ENCODE measurements around the gene HNRNPA1.
"Not testable (repeated sequence)": the region's sequence is repeated elsewhere in the genome, so short reads cannot be mapped to it uniquely, and the experiment has no call there.

Gene HNRNPA1

DNA sequence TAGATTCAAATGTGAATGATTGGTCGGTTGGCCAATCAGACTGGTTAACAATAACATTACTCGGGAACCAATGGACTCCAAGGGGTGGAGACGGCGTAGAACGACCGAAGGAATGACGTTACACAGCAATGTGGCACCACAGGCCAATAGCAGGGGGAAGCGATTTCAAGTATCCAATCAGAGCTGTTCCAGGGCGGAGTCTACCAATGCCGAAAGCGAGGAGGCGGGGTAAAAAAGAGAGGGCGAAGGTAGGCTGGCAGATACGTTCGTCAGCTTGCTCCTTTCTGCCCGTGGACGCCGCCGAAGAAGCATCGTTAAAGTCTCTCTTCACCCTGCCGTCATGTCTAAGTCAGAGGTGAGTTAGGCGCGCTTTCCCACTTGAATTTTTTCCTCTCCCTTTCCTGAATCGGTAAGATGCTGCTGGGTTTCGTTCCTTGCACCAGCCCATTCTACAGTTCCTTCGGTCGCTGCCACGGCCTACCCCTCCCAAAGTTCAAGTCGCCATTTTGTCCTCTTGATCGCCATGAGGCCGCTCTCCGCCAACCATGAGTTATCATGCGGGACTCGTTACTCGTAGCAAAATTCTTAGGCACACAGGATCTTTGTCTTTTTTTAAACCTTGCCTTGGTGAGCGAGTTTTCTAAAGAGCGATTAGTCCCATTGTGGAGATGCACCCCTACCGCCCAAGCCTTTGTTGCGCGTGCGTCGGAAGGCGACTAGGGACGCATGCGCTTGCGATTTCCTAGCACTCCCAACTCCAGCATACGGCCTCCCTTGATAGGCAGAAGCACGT lies at the start of gene HNRNPA1:
HNRNPA1 (plus strand) TSS at position 259 of the 793 bp plus-strand sequence; CDS start at position 341, 82 bp downstream.
- peak; percentile 100 for DNase-seq (ENCODE audit: low spot score)

DNA sequence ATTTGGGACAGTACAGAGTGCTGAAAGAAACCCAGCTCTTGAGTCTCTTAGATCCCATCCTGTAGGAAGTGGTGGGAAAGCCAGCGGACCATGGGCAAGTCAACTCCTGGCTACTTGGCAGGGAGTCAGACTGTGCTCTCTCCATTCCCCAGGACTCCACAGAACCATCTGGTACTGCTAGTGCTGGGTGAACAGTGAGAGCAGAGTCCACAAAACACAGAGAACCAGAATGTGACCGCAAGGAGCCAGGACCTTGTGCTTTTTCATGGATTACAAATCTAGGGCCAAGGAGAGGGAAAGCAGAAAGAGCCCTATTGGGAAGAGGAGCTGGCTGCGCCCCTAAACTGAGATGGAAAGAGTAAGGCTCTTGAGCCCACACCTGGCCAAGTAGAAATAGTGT lies 49.3 kb upstream of the HNRNPA1 start:
- DNase-seq (ENCODE audit: low spot score), result not testable (repeated sequence)

DNA sequence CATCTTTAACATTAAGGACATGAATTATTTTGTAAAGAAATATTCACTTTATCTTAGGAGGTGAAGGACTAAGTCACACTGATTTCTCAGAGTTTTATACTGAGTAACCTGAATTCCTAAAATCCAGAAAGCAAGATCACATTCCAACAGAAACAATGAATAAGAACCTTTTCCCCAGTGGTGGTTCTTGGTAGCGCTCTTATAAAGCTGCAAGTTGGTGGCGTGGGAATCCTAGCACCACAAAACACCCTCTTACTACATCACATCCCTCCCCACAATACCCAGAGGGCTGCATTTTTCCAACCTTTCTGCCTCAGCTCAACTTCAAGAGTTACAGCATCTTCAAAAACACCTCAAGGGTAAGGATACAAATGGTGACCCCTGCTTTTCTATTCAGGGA lies 47.7 kb upstream of the HNRNPA1 start:
- DNase-seq (ENCODE audit: low spot score), result no peak

DNA sequence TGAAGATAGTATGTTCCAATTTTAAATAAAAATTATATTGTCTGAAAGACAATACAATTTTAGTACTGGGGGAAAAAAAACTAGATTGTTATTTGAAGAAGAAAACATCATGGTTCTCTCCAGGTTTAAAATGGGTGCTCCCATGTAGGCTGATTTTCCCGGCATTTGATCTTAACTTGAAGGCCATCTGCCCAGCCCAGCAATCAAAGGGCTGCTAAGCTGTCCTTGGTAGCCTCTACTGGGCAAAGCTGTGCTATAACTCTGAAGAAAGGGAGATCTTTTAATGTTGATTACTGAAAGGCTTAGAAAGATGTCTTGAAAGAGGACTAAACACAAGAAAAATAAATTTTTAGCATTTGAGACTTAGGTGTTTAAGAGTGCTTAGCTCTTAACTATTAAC lies 42.0 kb upstream of the HNRNPA1 start:
- DNase-seq (ENCODE audit: low spot score), result no peak

GRCh38 chr12:54239620-54240019 lies 40.9 kb upstream of the HNRNPA1 start:
- DNase-seq (ENCODE audit: low spot score), result no peak

- no peak for DNase-seq (ENCODE audit: low spot score)
Measured at GRCh38 chr12:54240129-54240528, 40.4 kb upstream of the HNRNPA1 start.

GRCh38 chr12:54240971-54241588 lies 39.4 kb upstream of the HNRNPA1 start:
- DNase-seq (ENCODE audit: low spot score), result no peak

GRCh38 chr12:54246011-54246641 lies 34.4 kb upstream of the HNRNPA1 start:
- DNase-seq (ENCODE audit: low spot score), result no peak

GRCh38 chr12:54249489-54249888 lies 31.0 kb upstream of the HNRNPA1 start:
- no peak for DNase-seq (ENCODE audit: low spot score)

DNA sequence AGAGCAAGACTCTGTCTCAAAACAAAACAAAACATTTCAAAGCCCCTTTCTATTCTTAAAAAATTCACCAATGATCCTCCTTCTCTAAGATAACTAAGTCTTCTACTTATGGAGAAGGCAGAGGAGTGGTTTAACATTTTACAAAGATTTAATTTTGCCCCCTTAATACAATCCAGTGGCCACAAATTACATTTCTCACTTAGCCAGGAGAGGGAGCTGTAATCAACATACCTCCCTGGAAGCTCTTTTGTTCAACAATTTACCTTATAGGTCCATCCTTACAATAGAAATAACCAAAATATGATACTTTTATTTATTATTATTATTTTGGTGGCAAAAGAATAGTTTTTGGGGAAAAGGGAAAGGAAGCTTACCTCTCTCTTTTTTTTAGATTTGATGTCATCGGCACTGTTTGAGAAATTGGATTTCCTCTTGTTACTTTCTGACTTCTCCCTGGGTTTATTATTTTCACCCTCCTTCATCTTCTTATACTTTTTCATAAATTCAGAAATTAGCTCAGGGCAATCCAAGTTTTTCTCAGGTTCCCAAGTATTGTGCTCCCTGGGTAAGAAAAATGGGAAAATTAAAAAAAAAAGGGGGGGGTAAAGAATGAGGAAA lies 28.8 kb upstream of the HNRNPA1 start:
- peak; percentile 46 for DNase-seq (ENCODE audit: low spot score)

- DNase-seq (ENCODE audit: low spot score), result no peak
Measured at GRCh38 chr12:54253240-54253639, 27.3 kb upstream of the HNRNPA1 start.

DNA sequence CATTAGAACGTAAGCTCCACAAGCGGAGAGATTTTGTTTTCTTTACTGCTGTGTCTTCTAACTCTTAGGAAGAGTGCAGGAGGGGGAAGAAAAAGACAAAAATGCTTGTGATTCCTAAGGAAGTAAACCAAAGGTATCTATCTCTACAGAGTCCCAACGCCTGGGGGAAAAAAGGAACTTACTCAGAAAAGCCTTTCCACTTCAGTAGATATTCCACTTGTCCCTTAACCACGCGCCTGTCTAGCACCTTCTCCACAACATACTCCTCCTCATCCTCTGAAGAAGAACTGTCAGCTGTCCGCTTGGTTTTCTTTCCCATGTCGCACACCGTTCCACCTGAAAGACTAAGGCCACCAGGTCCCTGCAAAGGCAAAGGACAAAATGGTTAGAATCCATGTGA lies 23.2 kb upstream of the HNRNPA1 start:
- no peak for DNase-seq (ENCODE audit: low spot score)

GRCh38 chr12:54258201-54258681 lies 22.3 kb upstream of the HNRNPA1 start:
- DNase-seq (ENCODE audit: low spot score), result peak; percentile 77

DNA sequence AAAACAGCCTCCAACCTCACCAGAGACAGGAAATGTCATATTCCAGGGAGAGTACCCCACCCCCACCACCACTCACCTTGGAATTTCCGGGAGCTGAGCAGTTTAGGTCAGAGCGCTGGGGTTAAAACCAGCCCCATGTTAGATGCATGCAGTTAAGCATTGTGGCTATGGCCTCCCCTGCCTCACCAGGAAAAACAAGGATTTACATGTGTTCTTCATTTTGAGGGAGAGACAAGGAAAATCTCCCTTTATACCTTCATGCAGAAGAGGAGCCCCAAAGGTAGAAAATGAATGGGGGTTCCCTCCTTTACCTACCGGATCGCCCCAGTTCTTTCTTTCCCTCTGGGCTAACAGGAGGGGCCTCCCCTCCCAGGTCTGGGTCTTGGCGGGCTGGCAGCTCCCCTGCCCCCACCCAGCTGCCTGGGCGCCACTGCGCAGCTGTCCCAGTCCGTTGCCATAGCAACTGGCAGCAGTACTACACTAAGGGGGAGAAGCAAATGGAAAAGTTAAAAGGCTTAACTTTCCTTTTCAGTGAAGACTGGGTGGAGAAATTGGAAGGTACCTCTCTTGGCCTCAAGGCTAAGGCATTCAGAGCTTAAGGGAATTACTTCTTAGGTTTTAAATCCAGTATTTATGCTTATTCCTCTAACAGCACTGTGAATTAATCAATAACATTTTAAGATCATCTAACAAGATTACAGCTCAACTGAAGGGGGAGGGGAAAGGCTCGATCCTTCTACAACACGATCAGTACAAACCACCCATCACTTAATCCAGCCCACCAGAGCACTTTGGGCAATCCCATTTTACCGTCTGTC lies 21.1 kb upstream of the HNRNPA1 start:
- DNase-seq (ENCODE audit: low spot score), result peak; percentile 92

GRCh38 chr12:54261815-54262402 lies 18.6 kb upstream of the HNRNPA1 start:
- DNase-seq (ENCODE audit: low spot score), result no peak

GRCh38 chr12:54262403-54262925 lies 18.1 kb upstream of the HNRNPA1 start:
- no peak for DNase-seq (ENCODE audit: low spot score)

DNA sequence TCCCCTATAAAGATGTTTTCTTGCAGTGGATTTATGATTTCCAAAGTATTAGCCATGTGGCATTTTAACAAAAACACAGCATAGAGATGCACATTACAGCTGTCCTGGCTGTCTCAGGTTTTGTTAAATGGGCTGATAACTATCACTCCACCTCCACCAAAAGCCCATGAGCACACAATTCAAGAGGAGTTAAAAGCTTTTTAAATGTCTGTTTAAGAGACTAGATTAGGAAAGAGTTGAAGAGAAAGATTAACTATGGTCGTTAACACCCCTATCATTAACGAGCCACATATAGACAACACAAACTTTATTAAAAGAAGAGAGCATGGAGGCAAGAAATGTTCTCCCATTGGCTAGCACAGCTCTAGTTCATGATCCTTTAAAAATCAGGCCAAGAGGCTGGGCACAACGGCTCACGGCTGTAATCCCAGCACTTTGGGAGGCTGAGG lies 15.1 kb upstream of the HNRNPA1 start:
- no peak for DNase-seq (ENCODE audit: low spot score)

GRCh38 chr12:54266852-54267251 lies 13.7 kb upstream of the HNRNPA1 start:
- DNase-seq (ENCODE audit: low spot score), result no peak

- DNase-seq (ENCODE audit: low spot score), result no peak
Measured at GRCh38 chr12:54270345-54270744, 10.2 kb upstream of the HNRNPA1 start.

DNA sequence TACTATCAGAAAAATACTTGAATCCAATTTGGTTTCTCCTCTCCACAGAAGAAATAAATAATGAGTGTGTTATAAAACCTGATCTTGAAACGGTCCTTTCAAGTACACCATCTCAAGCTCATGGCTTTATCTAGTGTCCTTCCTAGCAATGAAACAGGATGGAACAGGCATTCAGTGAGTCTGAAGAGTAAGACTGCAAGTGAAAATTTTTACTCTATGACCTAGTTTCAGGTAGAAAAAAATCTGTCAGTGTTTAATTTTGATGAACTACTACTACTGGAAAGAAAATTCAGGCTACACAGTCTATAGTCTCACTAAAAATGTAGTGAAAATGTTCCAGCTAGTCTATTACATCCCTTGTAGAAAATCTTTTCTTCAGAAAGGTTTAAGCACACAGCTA lies 8.3 kb upstream of the HNRNPA1 start:
- DNase-seq (ENCODE audit: low spot score), result no peak

DNA sequence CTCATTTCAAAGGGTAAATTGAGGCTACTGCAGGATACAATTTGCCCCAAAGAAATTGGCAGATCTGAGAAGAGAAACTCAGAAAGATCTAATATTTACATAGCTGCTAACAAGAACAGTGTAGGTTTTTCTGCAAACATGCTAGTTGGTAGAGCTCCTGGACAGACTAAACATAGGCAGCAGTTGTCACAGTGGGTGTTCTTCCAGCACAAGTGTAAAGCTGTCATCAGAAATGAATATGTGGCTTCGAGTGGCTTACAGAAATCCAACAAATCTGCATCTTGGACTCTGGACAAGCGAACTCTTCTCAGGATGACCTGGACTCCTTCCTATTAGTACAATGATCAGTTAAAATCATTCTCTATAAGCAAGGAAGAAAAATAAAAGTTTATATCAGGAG lies 6.5 kb upstream of the HNRNPA1 start:
- DNase-seq (ENCODE audit: low spot score), result no peak
